Amniotic epithelial cell (primary cell): ENCODE measurements around the gene ITGA2.
A peak's percentile ranks its signal among the peaks of the same experiment; 100 is the strongest.

Experiments
- DNase-seq: peaks from one replicate; pipeline ENCODE4 v3.0.0-alpha.2; 2010; ENCODE audit warnings: low read depth

Gene ITGA2

DNA sequence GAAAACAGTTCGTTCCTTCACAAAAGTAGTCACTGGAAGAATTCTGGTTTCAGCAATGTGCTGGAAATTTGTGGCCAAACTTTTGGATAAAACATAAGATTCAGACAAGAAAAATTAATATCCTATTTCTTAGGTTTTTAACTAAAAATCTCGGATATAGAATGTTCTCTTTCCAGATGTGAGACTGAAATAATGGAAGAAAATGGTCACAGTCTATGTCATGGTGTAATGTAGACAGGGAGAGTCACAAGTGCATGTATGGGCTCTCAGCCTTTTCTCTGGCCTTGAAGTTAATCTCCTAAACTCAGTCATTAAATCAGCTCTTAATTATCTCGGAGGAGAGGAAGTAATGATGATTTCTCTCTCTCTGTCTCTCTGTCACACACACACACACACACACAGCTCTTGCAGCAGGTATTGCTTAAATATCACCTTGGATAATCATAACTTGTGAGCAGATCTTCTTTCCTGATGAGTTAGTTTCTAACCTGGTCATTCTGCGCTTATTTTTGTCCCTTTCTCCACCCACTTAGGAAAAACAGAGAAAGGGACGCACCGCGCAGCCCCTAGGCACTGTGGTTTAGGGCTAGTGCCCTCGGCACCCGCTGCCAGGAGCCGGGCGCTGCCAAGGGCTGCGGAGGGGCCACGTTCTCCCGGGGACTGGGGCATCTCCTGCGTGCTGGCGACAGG, 672 bp upstream of the ITGA2 start:
- DNase-seq, result no peak

DNA sequence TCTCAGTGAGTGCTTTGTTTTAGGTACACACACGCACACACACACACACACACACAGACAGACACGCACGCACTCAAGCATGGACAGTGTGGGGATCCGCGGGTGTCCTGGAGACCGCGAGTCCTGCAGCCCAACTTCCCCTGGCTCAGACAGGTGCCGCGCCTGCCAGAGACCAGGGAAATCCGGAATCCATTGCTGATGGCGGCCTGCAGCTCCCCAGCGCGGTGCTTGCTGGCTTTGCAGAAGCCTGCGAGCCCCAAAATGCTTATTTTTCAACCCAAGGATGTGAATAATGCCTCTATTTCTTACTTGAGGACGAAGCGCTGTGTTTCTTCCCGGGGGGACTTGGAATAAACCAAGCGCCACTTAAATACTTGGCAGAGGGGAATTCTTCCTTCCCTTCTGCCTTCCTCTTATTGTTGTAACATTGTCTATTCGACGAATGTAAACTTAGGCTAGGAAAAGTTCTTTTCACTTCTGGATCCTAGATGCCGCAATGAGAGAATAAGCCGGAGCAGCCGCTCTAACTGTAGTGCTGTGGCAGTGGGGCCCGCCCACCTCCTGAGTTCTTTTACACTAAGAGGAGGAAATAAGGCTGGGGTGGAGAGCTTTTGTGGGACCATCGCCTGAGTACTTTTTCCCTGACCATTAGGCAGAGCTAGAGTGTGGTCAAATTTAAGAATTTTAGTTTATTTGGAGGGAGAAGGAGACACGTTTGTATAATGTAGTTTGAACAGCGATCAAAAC, 802 bp downstream of the ITGA2 start:
- peak; percentile 47 for DNase-seq

DNA sequence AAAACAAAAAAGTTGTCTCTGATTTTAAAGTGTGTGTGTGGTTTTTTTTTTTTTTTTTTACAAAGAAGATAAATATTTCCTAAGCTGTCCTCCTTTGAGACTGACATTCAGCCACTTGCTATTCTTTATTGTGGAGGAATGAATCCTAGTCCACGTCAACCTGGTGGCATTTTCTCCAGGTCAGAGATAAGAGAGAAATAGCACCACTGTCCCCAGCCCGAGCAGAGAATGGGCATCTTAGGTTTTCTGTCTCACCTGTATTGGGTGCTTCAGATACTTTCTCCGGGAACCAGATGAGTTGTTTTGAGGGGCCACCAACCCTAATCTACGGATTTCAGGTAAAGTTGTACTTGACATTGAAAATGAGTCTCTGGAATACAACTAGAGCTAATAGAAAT, 1.4 kb downstream of the ITGA2 start:
- no peak for DNase-seq

DNA sequence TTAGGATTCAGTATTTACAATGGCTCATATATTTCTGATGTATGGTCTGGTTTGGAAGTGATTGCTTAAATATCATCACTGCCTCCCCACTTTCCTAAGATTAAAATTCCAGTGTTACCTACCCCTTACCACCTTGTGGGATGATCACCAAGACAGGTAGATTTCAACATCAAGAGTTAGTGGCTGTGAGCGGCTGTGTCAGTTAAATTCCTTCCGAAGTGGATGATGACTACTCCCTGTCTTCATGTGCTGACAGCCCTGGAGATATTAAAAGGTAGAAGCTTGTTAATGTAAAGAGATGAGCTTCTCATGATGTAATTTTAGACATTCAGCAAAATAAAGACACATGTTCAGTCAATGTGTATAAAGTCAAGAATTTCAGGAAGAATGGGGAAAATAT, 4.2 kb downstream of the ITGA2 start:
- no peak for DNase-seq

GRCh38 chr5:52994266-52994665, 5.1 kb downstream of the ITGA2 start:
- DNase-seq, result no peak

DNA sequence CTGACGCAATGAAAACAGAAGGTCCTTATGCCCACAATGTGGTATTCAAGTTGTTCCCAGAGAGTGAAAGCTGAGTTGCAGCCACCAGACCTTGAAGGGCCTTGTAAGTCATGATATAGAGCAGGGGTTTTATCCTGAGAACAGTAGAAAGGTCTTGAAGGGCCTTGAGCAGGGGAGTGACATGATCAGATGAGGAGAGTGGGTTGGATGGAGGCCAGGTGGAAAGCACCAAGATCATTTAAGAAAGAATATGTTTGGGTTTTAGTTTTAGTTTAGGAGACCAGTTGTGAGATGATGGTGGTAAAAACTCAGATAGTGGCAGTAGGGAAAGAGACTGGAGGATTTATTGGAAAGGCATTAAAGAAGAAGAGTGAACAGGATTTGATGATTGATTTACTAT, 5.9 kb downstream of the ITGA2 start:
- no peak for DNase-seq

GRCh38 chr5:52995914-52996313, 6.8 kb downstream of the ITGA2 start:
- no peak for DNase-seq

GRCh38 chr5:52996979-52997378, 7.8 kb downstream of the ITGA2 start:
- DNase-seq, result no peak

- DNase-seq, result no peak
Observed at GRCh38 chr5:52997424-52997823, 8.3 kb downstream of the ITGA2 start.

GRCh38 chr5:52998552-52999313, 9.6 kb downstream of the ITGA2 start:
- DNase-seq, result peak; percentile 28

DNA sequence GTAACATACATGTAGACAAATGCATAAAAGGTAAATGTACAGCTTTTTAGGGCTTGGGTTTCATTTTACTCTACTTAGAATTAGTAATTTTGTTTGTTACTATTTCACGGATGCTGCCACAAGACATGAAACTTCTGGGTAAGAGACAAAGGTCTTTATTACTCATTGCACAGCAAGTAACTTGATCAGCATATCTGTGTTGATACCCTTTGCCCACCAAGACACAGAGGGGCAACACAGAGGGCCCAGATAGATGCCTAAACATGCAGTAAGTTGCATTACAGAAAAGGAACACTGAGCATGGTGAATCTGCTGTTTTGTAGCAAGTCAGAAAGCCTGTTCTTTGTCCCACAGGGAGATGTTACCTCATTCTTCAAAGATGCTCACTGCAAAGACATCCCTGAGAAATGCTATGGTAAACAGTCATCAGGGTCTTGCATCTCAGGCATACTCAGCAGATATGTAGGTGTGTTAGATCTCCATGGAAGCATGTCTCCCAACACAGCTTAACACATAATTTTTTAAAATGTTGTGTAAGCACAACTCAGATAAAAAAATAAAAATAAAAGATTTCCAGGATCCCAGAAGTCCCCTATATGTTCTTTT, 10.3 kb downstream of the ITGA2 start:
- peak; percentile 89 for DNase-seq

DNA sequence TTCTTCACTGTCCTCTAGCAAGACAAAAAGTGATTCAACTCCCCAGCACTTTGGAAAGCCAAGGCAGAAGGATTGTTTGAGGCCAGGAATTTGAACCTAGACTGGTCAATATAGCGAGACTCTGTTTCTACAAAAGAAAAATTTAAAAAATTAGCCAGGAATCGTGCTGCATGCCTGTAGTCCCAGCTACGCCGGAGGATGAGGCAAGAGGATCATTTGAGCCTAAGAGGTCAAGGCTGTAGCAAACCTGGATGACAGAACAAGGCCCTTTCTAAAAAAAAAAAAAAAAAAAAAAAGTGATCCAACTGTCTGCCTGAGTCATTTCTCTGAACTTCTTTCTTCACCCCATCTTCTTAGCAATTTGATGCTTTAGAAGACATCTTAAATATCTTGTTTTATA, 12.4 kb downstream of the ITGA2 start:
- no peak for DNase-seq

DNA sequence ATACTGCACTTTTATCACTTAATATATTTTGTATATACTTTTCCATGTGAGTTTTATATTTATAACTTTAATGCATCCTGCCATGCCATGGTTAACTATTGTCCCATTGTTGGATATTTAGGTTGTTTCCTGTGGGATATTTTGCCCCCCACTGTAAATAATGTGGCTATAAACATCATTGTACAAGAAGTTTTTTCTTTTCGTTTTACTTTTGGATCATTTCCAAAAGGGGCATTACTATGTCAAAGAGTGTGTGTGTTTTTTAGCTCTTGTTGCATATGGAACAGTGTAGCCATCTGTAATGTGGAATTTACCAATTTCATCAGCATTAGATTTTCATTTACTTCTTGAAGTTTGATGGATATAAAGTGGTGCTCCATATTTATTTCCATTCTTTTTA, 13.3 kb downstream of the ITGA2 start:
- no peak for DNase-seq

GRCh38 chr5:53003144-53003543, 14.0 kb downstream of the ITGA2 start:
- no peak for DNase-seq

- DNase-seq, result peak; percentile 42
Observed at GRCh38 chr5:53006911-53007890, 18.0 kb downstream of the ITGA2 start.

- peak; percentile 57 for DNase-seq
Observed at GRCh38 chr5:53008751-53009150, 19.6 kb downstream of the ITGA2 start.

DNA sequence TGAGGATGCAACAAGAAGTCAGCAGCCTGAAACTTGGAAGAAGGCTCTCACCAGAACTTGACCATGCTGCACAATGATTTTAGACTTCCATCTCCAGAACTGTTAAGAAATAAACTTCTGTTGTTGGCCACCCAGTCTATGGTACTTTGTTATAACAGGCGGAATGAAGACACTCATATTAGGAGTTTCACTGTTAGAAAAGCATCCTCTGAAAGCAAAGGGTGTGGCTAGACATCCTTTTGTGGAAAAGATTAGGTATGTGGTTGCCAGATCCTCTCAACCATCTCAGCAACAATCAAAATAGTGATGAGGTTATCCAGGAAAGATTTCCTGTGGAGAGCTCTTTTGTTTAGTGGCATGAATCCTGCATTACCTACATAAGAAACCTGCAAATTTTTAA, 20.7 kb downstream of the ITGA2 start:
- no peak for DNase-seq

DNA sequence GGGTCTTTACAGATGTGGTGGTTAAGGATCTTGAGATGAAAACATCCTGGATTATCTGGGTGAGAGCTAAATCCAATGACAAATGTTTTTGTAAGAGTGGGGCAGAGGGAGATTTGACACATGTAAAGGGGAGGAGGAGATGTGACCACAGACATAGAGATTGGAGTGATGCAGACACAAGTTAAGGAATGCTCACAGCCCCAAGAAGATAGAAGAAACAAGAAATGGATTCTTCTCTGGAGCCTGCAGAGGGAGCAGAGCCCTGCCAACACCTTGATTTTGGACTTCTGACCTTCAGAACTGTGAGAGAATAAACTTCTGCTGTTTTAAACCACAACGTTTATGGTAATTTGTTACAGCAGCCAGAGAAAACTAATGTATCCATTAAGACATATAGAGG, 21.7 kb downstream of the ITGA2 start:
- peak; percentile 52 for DNase-seq

- no peak for DNase-seq
Observed at GRCh38 chr5:53011233-53011632, 22.1 kb downstream of the ITGA2 start.

- no peak for DNase-seq
Observed at GRCh38 chr5:53013857-53014256, 24.7 kb downstream of the ITGA2 start.

DNA sequence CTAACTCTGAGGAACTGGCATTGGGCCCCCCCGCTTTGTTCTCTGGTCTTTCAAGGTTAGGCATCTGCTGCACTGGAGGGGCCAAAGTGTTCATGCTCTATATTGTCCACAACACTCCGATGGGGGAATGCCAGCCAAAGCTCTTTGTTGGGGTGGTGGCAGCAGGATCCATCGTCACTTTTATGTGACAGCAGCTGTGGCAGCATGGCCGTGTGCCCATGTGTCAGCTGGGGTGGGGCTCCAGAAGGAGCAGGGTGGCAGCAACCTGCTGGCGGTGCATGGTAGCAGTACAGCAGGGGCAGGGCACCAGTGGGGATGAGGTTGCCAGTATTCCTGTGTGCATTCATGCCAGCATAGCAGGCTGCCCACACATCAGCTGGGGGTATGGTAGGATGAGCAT, 28.2 kb downstream of the ITGA2 start:
- no peak for DNase-seq
